DLD1 (cell line): ENCODE measurements around the gene OR52L1.

Source experiments
- in situ Hi-C: cut with HindIII; loops from 2 replicates; pipeline ENCODE4 v1.10.0; 2017; ENCODE audit warnings: low sequenced_read_pairs

The OR52L1 gene

GRCh38 chr11:5941951-5942350 is 44.8 kb downstream of the OR52L1 start, which contains the start of gene OR56A3:
Gene OR56A3, plus strand, starts transcription at chr11:5942251. Its CDS starts 5,096 bp downstream, at chr11:5947347.
- in situ Hi-C loops = no loop called here

GRCh38 chr11:5940748-5941147 is 46.0 kb downstream of the OR52L1 start:
- in situ Hi-C loops = no loop called here

DNA sequence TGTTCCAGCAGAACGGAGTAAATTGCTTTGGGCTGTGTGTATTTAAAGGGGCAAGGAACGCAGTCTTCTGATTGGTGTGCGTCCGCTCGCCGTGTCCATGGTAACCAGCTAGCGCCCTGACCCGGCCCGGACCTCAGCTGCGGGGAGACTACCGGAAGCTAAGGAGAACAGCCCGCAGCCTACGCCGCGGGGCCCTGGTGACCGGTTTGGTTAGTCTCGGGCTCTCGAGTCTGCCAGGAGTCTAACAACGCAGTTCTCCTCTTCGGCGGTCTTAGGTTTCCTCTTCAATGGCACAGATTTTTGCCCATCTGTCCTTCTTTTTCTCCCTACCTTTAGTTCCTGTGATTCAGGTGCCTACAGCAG is 48.2 kb downstream of the OR52L1 start:
- in situ Hi-C loops = no loop called here

DNA sequence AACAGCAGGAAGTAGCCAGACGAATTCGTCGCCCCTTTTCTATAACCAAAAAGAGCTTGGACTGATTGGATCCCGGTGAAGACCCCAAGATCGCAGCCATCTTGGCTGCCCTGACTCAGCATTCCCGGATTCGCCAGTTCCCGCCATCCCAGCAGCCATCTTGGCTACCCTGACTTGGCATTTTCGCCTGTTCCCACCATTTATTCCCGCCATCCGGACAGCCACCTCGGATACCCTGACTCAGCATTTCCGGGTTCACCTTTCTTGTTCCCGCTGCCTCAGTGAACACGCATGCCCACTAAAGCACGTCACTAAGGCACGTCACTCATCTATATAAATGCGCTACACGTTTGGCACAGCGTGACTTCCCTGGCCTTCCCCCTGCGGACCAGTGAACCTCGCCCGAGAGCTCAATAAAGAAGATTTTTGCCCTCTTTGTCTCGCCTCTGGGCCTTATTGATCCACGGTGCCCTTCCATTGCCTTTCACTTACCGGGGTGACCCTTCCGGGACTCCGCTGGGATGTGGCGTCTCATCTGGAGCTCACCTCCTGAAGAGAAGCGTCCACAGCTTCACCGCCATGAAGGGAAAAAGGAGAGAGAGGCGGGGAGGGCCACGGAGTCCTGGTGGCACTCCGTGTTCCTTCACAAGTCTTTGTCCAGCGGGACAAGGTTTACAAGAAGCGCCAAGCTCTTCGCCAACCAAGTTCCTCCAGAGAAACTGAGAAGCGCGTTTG is 48.8 kb downstream of the OR52L1 start:
- in situ Hi-C loops = no loop called here
